GM10266 (cell line): ENCODE results near the gene PLCG2.

Experiments
- DNase-seq: peaks from one replicate; pipeline ENCODE4 v3.0.0; 2012; ENCODE audit errors: extremely low spot score
- CTCF ChIP-seq: IDR thresholded peaks from 2 replicates; pipeline ENCODE4 v1.5.1; 2012; ENCODE audit warnings: mild to moderate bottlenecking, low read depth; ENCODE audit not compliant: control insufficient read depth, insufficient read depth; ENCODE audit errors: missing control alignments

PLCG2 gene

DNA sequence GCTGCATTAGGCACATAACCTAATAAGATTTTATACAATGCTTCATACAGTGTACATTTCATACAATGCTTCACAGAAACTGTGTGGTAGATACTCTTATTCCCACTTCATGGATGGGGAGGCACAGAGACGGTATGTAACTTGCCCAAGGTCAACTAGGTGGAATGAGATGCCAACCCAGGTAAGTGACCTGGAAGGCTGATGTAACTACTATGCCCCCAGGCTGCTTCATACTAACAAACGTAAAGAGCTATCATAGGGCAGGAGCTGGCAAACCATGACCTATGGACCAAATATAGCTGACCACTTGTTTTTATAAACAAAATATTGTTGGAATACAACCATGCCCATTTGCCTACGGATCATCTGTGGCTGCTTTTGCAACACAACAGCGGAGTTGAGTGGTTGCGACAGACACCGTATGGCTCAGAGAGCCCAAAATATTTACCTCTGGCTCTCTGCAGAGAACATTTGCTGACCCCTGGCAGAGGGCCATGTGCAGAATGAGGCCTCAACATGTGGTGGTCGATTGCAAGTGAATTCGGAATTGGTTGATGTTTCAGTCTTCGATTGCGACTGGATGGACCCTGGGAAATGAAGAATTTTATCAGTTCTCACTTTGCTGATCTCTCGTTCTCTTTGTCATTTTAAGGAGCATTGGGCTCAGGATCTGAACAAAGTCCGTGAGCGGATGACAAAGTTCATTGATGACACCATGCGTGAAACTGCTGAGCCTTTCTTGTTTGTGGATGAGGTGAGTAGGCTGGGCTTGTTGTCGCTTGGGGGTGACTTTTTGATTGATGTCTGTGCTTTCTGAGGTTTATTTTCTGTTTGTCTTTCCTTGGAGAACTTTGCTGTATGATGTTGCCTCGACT, 109.7 kb downstream of the PLCG2 start:
- no peak for DNase-seq
- TF ChIP-seq CTCF, result no peak

DNA sequence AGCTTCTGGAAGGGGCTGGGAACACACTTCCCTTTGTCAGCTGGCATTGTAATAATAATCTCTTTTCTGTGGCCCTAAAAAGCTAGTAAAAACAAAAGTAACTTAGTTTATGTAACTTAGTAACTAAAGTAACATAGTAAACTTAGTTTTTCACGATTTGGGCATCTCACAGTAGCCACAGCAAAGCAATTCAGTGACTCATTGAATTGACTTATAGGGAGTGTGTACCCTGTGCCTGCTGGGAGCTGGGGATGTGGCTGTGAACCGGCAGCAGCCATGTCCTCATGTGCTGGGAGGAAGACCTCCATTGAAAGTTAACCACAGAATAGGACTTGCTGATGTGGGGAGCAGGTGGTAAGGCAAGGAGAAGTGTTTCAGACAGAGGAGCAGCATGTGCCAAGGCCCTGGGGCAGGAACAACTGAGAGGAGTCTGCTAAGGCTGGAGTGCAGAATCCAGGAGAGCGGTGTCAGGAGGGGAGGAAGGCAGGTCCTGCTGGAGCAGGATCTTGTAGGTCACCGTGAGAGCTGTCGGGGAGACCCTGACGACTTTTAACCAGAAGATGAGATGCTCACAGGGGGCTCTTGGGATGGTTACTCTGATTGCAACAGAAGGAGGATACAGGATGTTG, 112.8 kb downstream of the PLCG2 start:
- DNase-seq, result no peak
- no peak for TF ChIP-seq CTCF

- no peak for TF ChIP-seq CTCF
- DNase-seq, result no peak
Measured at GRCh38 chr16:81894592-81894991, 115.5 kb downstream of the PLCG2 start.

- TF ChIP-seq CTCF, result no peak
- DNase-seq, result no peak
Measured at GRCh38 chr16:81896902-81897301, 117.8 kb downstream of the PLCG2 start.

GRCh38 chr16:81899601-81900000, 120.5 kb downstream of the PLCG2 start:
- no peak for TF ChIP-seq CTCF
- DNase-seq, result no peak

GRCh38 chr16:81900014-81900413, 120.9 kb downstream of the PLCG2 start:
- TF ChIP-seq CTCF, result no peak
- no peak for DNase-seq

DNA sequence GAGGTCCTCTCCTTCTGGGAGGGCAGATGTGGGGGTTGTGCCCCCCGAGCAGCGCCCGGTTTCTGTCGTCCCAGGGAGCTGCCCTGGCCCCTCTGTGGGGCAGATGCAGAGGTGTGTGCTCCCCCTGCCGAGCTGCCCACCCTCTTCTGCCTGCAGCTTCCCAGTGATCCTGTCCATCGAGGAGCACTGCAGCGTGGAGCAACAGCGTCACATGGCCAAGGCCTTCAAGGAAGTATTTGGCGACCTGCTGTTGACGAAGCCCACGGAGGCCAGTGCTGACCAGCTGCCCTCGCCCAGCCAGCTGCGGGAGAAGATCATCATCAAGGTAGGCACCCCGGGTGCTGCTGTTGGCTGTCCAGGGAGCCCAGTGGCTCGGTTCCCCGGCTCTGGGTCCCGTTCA, 121.4 kb downstream of the PLCG2 start:
- TF ChIP-seq CTCF, result no peak
- DNase-seq, result no peak
